Left lung (tissue), 10 donors: Measurements from ENCODE around the gene TIMM13. TPM values are rescaled to one million over a fixed set of nuclear protein-coding genes. Genes with fewer than 3 reads are reported as not detected.
A peak's percentile ranks its signal among the peaks of the same experiment; 100 is the strongest.

Experiments used
- ATAC-seq: fragments of 200-7000 bp; cut with Tn5 transposase; one replicate; pipeline ENCODE4 v1.9.1; 2020; ENCODE audit warnings: moderate library complexity
- DNase-seq, 4 donors: peaks; one replicate each; pipeline ENCODE4 v3.0.0-alpha.2; 2013 to 2020
- H3K27ac ChIP-seq, 2 donors: fragments of 200-600 bp; sonication (generic) in 1 of 2; one replicate each; pipeline versions ENCODE4 v1.5.0 to v1.8.0; 2020 to 2021
- H3K27me3 ChIP-seq, 2 donors: fragments of 200-600 bp; sonication (generic) in 1 of 2; one replicate each; pipeline versions ENCODE4 v1.5.0 to v1.8.0; 2020 to 2021
- H3K36me3 ChIP-seq, 2 donors: fragments of 200-600 bp; sonication (generic) in 1 of 2; one replicate each; pipeline versions ENCODE4 v1.5.0 to v1.8.0; 2020 to 2021
- H3K4me1 ChIP-seq, 2 donors: fragments of 200-600 bp; one replicate each; pipeline ENCODE4 v1.8.0; 2021
- H3K4me3 ChIP-seq, 2 donors: fragments of 200-600 bp; sonication (generic) in 1 of 2; one replicate each; pipeline versions ENCODE4 v1.5.0 to v1.8.0; 2020 to 2021; ENCODE audit warnings: mild to moderate bottlenecking in 1 of 2
- H3K9me3 ChIP-seq, 2 donors: fragments of 200-600 bp; sonication (generic) in 1 of 2; one replicate each; pipeline versions ENCODE4 v1.5.0 to v1.8.0; 2020 to 2021
- CTCF ChIP-seq, 2 donors: fragments of 200-600 bp; sonication (generic) in 1 of 2; IDR thresholded peaks; one replicate each; pipeline versions ENCODE4 v1.5.0 to v1.8.0; 2021; ENCODE audit warnings: antibody characterized with exemption in 2 of 2
- intact Hi-C, 2 donors: fragments of 100-400 bp; cut with DNase I; formaldehyde crosslinking; loops; one replicate each; pipeline versions ENCODE4 v1.11.2 to v1.14.2; 2022
- polyA plus RNA-seq, 6 donors: library from polyadenylated mRNA; unstranded; fragments of 120-200 nt; gene quantifications; one replicate each; pipeline ENCODE4 v1.2.1, GENCODE V29; 2013; ENCODE audit not compliant: insufficient read length in 6 of 6
- total RNA-seq, 2 donors: library from RNA; stranded (reverse); fragmentation: NEBNext Ultra II Directional; extraction: Animal tissue kit (Norgen Biotek cat#: 25700); gene quantifications; one replicate each; pipeline ENCODE4 v1.2.1, GENCODE V29; 2021
- donor health status: DM: no; HTN: yes; CAD: no.
- donor health status: DM: no; HTN: no; CAD: no.

TIMM13 gene
- total and polyA plus RNA-seq, 8 donors = 47.6 to 98.0 (median 70.8) TPM

GRCh38 chr19:2392366-2392765, 35.0 kb downstream of the TIMM13 start:
- TF ChIP-seq CTCF (IDR thresholded peaks at IDR 0.05) = no peak
- intact Hi-C loops = no loop called here
- no peak overlapping the region for H3K4me3 ChIP-seq
- ATAC-seq = no peak
- DNase-seq = no peak
- no peak overlapping the region for H3K27ac ChIP-seq
- peaks cover 0 to 27% of the 10 kb centered on the region in 2 donors for H3K27me3 ChIP-seq
- peaks cover 0 to 4% of the 10 kb centered on the region in 2 donors for H3K4me1 ChIP-seq
- H3K36me3 ChIP-seq = no peaks in the 10 kb centered on the region
- H3K9me3 ChIP-seq = no peaks in the 10 kb centered on the region

- DNase-seq = peak in 2 of 4 donors; percentile 37 to 58
- Histone ChIP-seq H3K27me3 (peaks cover 0 to 28% of the 10 kb centered on the region in 2 donors), H3K27ac (no peak overlapping the region), H3K4me3 (no peak overlapping the region), H3K9me3 (no peaks in the 10 kb centered on the region), H3K4me1 (peaks cover 0 to 4% of the 10 kb centered on the region in 2 donors), H3K36me3 (no peaks in the 10 kb centered on the region)
- ATAC-seq = peak; percentile 90
- intact Hi-C loops = no loop called here
- TF ChIP-seq CTCF (IDR thresholded peaks at IDR 0.05) = peak; percentile 66 to 76
Measured at GRCh38 chr19:2391118-2391725, 36.2 kb downstream of the TIMM13 start.

DNA sequence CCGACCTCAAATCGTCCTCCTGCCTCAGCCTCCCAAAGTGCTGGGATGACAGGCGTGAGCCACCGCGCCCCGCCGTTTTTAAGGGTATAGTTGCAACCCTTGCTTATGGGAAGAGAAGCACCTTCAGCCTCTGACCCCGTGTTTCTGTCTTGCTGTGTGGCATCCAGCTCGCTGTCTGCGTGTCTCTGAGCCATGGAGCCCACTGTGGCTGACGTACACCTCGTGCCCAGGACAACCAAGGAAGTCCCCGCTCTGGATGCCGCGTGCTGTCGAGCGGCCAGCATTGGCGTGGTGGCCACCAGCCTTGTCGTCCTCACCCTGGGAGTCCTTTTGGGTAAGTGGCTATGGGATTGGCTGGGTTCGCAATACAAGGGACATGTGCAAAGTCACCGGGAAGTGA, 37.8 kb downstream of the TIMM13 start:
- Histone ChIP-seq H3K27me3 (peaks cover 0 to 39% of the 10 kb centered on the region in 2 donors), H3K36me3 (no peaks in the 10 kb centered on the region), H3K27ac (no peak overlapping the region), H3K4me3 (no peak overlapping the region), H3K4me1 (peaks cover 0 to 12% of the 10 kb centered on the region in 2 donors), H3K9me3 (no peaks in the 10 kb centered on the region)
- ATAC-seq (no peak), DNase-seq (no peak)
- intact Hi-C loops = loop anchor here in 1 of 2 donors (10.0 kb wide), 1 partner anchor 115 kb away; no protein-coding TSS in a partner anchor
- no peak for TF ChIP-seq CTCF (IDR thresholded peaks at IDR 0.05)

GRCh38 chr19:2387367-2388288, 39.8 kb downstream of the TIMM13 start:
- H3K4me3 ChIP-seq = no peak overlapping the region
- no peaks in the 10 kb centered on the region for H3K36me3 ChIP-seq
- no peak for TF ChIP-seq CTCF (IDR thresholded peaks at IDR 0.05)
- H3K9me3 ChIP-seq = no peaks in the 10 kb centered on the region
- peaks cover 0 to 51% of the 10 kb centered on the region in 2 donors for H3K27me3 ChIP-seq
- intact Hi-C loops = loop anchor here in 1 of 2 donors (10.0 kb wide), 1 partner anchor 113 kb away; no protein-coding TSS in a partner anchor
- ATAC-seq (no peak), DNase-seq (no peak)
- H3K4me1 ChIP-seq = peaks cover 0 to 18% of the 10 kb centered on the region in 2 donors
- H3K27ac ChIP-seq = no peak overlapping the region
